HL-60 (cell line): ENCODE measurements around the gene CITED4.

Source experiments
- GABPA ChIP-seq: IDR thresholded peaks from 2 replicates; pipeline ENCODE4 v1.6.1; 2012; ENCODE audit warnings: low read depth
- POLR2AphosphoS5 ChIP-seq: IDR thresholded peaks from 2 replicates; pipeline ENCODE4 v1.6.1; 2012; ENCODE audit warnings: low read depth
- SPI1 ChIP-seq: IDR thresholded peaks from 2 replicates; pipeline ENCODE4 v1.6.1; 2012; ENCODE audit warnings: low read depth, mild to moderate bottlenecking, borderline replicate concordance
- TF ChIP-seq, protein P1 (sequence below): IDR thresholded peaks from one replicate; pipeline ENCODE4 v1.5.1; 2011; ENCODE audit warnings: low read length, control low read depth, inconsistent platforms; ENCODE audit not compliant: insufficient read depth
- TF ChIP-seq, protein P2 (sequence below): IDR thresholded peaks from 2 replicates; pipeline ENCODE4 v1.6.1; 2012; ENCODE audit warnings: low read depth; ENCODE audit not compliant: insufficient replicate concordance

DNA sequence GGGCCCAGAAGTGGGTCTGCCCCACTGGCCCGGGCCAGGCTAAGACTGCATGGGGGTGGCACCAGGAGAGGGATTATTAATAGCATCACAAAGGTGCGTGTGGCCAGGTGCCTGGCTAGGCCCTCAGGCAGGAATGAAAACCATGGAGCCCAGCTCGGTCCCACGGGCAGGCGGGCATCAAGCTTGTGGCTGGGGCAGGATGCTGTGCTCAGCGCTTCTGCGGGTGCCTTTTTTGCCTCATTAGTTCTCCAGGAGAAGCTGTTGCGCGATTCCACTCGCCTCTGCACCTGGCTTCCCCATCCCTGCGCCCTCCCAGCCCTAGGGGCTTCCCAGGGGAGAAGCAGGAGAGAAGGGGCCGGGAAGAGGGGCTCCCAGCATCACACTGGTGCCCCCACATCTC lies 39.3 kb downstream of the CITED4 start:
- TF ChIP-seq, protein P1, sequence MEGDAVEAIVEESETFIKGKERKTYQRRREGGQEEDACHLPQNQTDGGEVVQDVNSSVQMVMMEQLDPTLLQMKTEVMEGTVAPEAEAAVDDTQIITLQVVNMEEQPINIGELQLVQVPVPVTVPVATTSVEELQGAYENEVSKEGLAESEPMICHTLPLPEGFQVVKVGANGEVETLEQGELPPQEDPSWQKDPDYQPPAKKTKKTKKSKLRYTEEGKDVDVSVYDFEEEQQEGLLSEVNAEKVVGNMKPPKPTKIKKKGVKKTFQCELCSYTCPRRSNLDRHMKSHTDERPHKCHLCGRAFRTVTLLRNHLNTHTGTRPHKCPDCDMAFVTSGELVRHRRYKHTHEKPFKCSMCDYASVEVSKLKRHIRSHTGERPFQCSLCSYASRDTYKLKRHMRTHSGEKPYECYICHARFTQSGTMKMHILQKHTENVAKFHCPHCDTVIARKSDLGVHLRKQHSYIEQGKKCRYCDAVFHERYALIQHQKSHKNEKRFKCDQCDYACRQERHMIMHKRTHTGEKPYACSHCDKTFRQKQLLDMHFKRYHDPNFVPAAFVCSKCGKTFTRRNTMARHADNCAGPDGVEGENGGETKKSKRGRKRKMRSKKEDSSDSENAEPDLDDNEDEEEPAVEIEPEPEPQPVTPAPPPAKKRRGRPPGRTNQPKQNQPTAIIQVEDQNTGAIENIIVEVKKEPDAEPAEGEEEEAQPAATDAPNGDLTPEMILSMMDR = no peak
- no peak for TF ChIP-seq POLR2AphosphoS5
- TF ChIP-seq GABPA = no peak
- TF ChIP-seq, protein P2, sequence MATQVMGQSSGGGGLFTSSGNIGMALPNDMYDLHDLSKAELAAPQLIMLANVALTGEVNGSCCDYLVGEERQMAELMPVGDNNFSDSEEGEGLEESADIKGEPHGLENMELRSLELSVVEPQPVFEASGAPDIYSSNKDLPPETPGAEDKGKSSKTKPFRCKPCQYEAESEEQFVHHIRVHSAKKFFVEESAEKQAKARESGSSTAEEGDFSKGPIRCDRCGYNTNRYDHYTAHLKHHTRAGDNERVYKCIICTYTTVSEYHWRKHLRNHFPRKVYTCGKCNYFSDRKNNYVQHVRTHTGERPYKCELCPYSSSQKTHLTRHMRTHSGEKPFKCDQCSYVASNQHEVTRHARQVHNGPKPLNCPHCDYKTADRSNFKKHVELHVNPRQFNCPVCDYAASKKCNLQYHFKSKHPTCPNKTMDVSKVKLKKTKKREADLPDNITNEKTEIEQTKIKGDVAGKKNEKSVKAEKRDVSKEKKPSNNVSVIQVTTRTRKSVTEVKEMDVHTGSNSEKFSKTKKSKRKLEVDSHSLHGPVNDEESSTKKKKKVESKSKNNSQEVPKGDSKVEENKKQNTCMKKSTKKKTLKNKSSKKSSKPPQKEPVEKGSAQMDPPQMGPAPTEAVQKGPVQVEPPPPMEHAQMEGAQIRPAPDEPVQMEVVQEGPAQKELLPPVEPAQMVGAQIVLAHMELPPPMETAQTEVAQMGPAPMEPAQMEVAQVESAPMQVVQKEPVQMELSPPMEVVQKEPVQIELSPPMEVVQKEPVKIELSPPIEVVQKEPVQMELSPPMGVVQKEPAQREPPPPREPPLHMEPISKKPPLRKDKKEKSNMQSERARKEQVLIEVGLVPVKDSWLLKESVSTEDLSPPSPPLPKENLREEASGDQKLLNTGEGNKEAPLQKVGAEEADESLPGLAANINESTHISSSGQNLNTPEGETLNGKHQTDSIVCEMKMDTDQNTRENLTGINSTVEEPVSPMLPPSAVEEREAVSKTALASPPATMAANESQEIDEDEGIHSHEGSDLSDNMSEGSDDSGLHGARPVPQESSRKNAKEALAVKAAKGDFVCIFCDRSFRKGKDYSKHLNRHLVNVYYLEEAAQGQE = no peak
- TF ChIP-seq SPI1 = no peak
